H1 (cell line): ENCODE data around the gene DNAJC11. TPM values are rescaled to one million over a fixed set of nuclear protein-coding genes. Genes with fewer than 3 reads are reported as not detected.

Experiments used
- CBX5 ChIP-seq: fragments of 300-800, 300-1000 bp; sonication (generic); IDR thresholded peaks from 2 replicates; pipeline ENCODE4 v1.7.1; 2016; ENCODE audit warnings: antibody characterized with exemption, low read length, low read depth
- EZH2 ChIP-seq: fragments of 200-600 bp; sonication (generic); IDR thresholded peaks from 2 replicates; pipeline ENCODE4 v1.7.1; 2012; ENCODE audit warnings: low read depth, mild to moderate bottlenecking, moderate library complexity, low read length, inconsistent platforms; ENCODE audit not compliant: severe bottlenecking
- MAFK ChIP-seq: IDR thresholded peaks from 2 replicates; pipeline ENCODE4 v1.6.1; 2012; ENCODE audit warnings: low read depth, mild to moderate bottlenecking, improper control_type of control experiment, low read length
- POLR2A ChIP-seq, 2 experiments: IDR thresholded peaks; 1 replicate in 1 of 2; 2 replicates in 1 of 2; pipeline ENCODE4 v1.6.1; 2011; ENCODE audit warnings: low read depth in 2 of 2, low read length in 2 of 2, mild to moderate bottlenecking in 2 of 2; ENCODE audit errors: control extremely low read depth in 1 of 2
- SRF ChIP-seq: IDR thresholded peaks from 2 replicates; pipeline ENCODE4 v1.6.1; 2011; ENCODE audit warnings: mild to moderate bottlenecking, low read depth, low read length, moderate library complexity
- polyA plus RNA-seq, 7 experiments: library from polyadenylated mRNA; depleted of rRNA in 3 of 7; stranded (reverse) in 5 of 7; unstranded in 2 of 7; fragments of >200 nt in 5 of 7; fragments of 200-250 nt in 2 of 7; gene quantifications; 1 replicate in 5 of 7; 2 replicates in 1 of 7; 4 replicates in 1 of 7; pipeline versions ENCODE4 v1.2.1 to v1.2.3, GENCODE V29; 2011 to 2013; ENCODE audit warnings: missing spikeins in 2 of 7, mixed read lengths in 2 of 7
- total RNA-seq: library from RNA; stranded (reverse); fragmentation: NEBNext Ultra II Directional; extraction: Animal tissue kit (Norgen Biotek cat#: 25700); gene quantifications from 2 replicates; pipeline ENCODE4 v1.2.1, GENCODE V29; 2021
- TF ChIP-seq, protein P1 (sequence below): IDR thresholded peaks from 2 replicates; pipeline ENCODE4 v1.6.1; 2011; ENCODE audit warnings: low read length, improper control_type of control experiment
- TF ChIP-seq, protein P2 (sequence below): IDR thresholded peaks from 2 replicates; pipeline ENCODE4 v1.6.1; 2012; ENCODE audit warnings: low read length, inconsistent platforms
- TF ChIP-seq, protein P3 (sequence below): IDR thresholded peaks from 2 replicates; pipeline ENCODE4 v1.6.1; 2011; ENCODE audit warnings: low read depth, mild to moderate bottlenecking, low read length; ENCODE audit not compliant: insufficient read depth

DNAJC11 gene
- total and polyA plus RNA-seq, 2 of the 8 experiments (the other 6 are each of a cell fraction or from before 2014, with no cell fraction given) = 43.9 to 90.9 TPM

GRCh38 chr1:6658359-6659060 lies 43.1 kb downstream of the DNAJC11 start (continued):
- TF ChIP-seq, protein P1, sequence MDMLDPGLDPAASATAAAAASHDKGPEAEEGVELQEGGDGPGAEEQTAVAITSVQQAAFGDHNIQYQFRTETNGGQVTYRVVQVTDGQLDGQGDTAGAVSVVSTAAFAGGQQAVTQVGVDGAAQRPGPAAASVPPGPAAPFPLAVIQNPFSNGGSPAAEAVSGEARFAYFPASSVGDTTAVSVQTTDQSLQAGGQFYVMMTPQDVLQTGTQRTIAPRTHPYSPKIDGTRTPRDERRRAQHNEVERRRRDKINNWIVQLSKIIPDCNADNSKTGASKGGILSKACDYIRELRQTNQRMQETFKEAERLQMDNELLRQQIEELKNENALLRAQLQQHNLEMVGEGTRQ = no peak
- TF ChIP-seq SRF = no peak
- no peak for TF ChIP-seq MAFK
- no peak for TF ChIP-seq CBX5
- no peak for TF ChIP-seq EZH2
- TF ChIP-seq POLR2A (IDR thresholded peaks at IDR 0.05; ENCODE audit: control extremely low read depth in 1 of 2, low read depth in 2 of 2, low read length in 2 of 2) = no peak
- TF ChIP-seq, protein P2, sequence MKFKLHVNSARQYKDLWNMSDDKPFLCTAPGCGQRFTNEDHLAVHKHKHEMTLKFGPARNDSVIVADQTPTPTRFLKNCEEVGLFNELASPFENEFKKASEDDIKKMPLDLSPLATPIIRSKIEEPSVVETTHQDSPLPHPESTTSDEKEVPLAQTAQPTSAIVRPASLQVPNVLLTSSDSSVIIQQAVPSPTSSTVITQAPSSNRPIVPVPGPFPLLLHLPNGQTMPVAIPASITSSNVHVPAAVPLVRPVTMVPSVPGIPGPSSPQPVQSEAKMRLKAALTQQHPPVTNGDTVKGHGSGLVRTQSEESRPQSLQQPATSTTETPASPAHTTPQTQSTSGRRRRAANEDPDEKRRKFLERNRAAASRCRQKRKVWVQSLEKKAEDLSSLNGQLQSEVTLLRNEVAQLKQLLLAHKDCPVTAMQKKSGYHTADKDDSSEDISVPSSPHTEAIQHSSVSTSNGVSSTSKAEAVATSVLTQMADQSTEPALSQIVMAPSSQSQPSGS = no peak
- TF ChIP-seq, protein P3, sequence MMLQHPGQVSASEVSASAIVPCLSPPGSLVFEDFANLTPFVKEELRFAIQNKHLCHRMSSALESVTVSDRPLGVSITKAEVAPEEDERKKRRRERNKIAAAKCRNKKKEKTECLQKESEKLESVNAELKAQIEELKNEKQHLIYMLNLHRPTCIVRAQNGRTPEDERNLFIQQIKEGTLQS = no peak
